Neuronal stem cell (in vitro differentiated cells): ENCODE results near the gene PKP4.
A peak's percentile ranks its signal among the peaks of the same experiment; 100 is the strongest.
"Not testable (repeated sequence)": the region's sequence is repeated elsewhere in the genome, so short reads cannot be mapped to it uniquely, and the experiment has no call there.

Experiments
- DNase-seq: peaks from one replicate; pipeline ENCODE4 v3.0.0-alpha.2; 2013; ENCODE audit warnings: low spot score
- H2AFZ ChIP-seq: one replicate; pipeline ENCODE4 v1.6.1; 2013; ENCODE audit warnings: mild to moderate bottlenecking, low read length, inconsistent platforms
- H2AK5ac ChIP-seq: 2 replicates; pipeline ENCODE4 v1.6.1; 2013; ENCODE audit warnings: low read depth, mild to moderate bottlenecking, inconsistent platforms, low read length, moderate library complexity, mixed read lengths
- H2BK120ac ChIP-seq: 2 replicates; pipeline ENCODE4 v1.6.1; 2013; ENCODE audit warnings: low read depth, mild to moderate bottlenecking, inconsistent platforms, low read length, moderate library complexity, mixed read lengths
- H2BK12ac ChIP-seq: one replicate; pipeline ENCODE4 v1.6.1; 2013; ENCODE audit warnings: low read length, inconsistent platforms
- H2BK15ac ChIP-seq: 2 replicates; pipeline ENCODE4 v1.6.1; 2013; ENCODE audit warnings: mild to moderate bottlenecking, low read length, inconsistent platforms, mixed read lengths
- H2BK5ac ChIP-seq: one replicate; pipeline ENCODE4 v1.6.1; 2013; ENCODE audit warnings: inconsistent platforms, mild to moderate bottlenecking, low read length, moderate library complexity
- H3K14ac ChIP-seq: one replicate; pipeline ENCODE4 v1.6.1; 2013; ENCODE audit warnings: low read length, inconsistent platforms
- H3K18ac ChIP-seq: 2 replicates; pipeline ENCODE4 v1.6.1; 2013; ENCODE audit warnings: low read length, inconsistent platforms
- H3K23ac ChIP-seq: 2 replicates; pipeline ENCODE4 v1.6.1; 2013; ENCODE audit warnings: low read depth, mild to moderate bottlenecking, mixed read lengths, low read length, inconsistent platforms; ENCODE audit not compliant: poor library complexity
- H3K27ac ChIP-seq: replicated peaks from 3 replicates; pipeline ENCODE4 v1.5.1; 2013; ENCODE audit warnings: low read length, inconsistent platforms
- H3K27me3 ChIP-seq, 3 experiments: 2 replicates each; pipeline ENCODE4 v1.6.1; 2013; ENCODE audit warnings: low read length in 3 of 3, mild to moderate bottlenecking in 2 of 3, inconsistent platforms in 1 of 3, low read depth in 1 of 3, mixed read lengths in 1 of 3, moderate library complexity in 1 of 3; ENCODE audit not compliant: control insufficient read depth in 3 of 3, insufficient read depth in 3 of 3
- H3K36me3 ChIP-seq, 2 donors: replicated peaks in 1 of 2; 2 replicates each; pipeline ENCODE4 v1.6.1; 2013; ENCODE audit warnings: low read length in 2 of 2; ENCODE audit not compliant: control insufficient read depth in 2 of 2, insufficient read depth in 2 of 2
- H3K4ac ChIP-seq: 2 replicates; pipeline ENCODE4 v1.6.1; 2013; ENCODE audit warnings: inconsistent platforms, mild to moderate bottlenecking, low read length, moderate library complexity
- H3K4me1 ChIP-seq, 2 donors: 1 replicate in 1 of 2; 2 replicates in 1 of 2; pipeline ENCODE4 v1.6.1; 2013; ENCODE audit warnings: low read length in 2 of 2, low read depth in 1 of 2; ENCODE audit not compliant: control insufficient read depth in 2 of 2, insufficient read depth in 1 of 2
- H3K4me2 ChIP-seq: one replicate; pipeline ENCODE4 v1.6.1; 2013; ENCODE audit warnings: mild to moderate bottlenecking, low read length, inconsistent platforms; ENCODE audit not compliant: insufficient read depth, poor library complexity, severe bottlenecking
- H3K4me3 ChIP-seq, 2 donors: 2 replicates each; pipeline ENCODE4 v1.5.1; 2013; ENCODE audit warnings: low read length in 2 of 2, mild to moderate bottlenecking in 2 of 2, inconsistent platforms in 1 of 2, moderate library complexity in 1 of 2
- H3K79me1 ChIP-seq: one replicate; pipeline ENCODE4 v1.6.1; 2013; ENCODE audit warnings: low read depth, mild to moderate bottlenecking, inconsistent platforms, low read length, moderate library complexity
- H3K9ac ChIP-seq: one replicate; pipeline ENCODE4 v1.6.1; 2013; ENCODE audit warnings: mild to moderate bottlenecking, low read depth, low read length, inconsistent platforms; ENCODE audit not compliant: poor library complexity
- H3K9me3 ChIP-seq, 2 donors: replicated peaks in 1 of 2; 2 replicates each; pipeline versions ENCODE3 to v1.6.1; 2013; ENCODE audit warnings: low read length in 2 of 2, mild to moderate bottlenecking in 2 of 2, inconsistent platforms in 1 of 2, low read depth in 1 of 2, mixed read lengths in 1 of 2, moderate library complexity in 1 of 2; ENCODE audit not compliant: control insufficient read depth in 2 of 2, insufficient read depth in 1 of 2
- H4K8ac ChIP-seq: one replicate; pipeline ENCODE4 v1.6.1; 2013; ENCODE audit warnings: low read depth, mild to moderate bottlenecking, inconsistent platforms, low read length, moderate library complexity
- H4K91ac ChIP-seq: one replicate; pipeline ENCODE4 v1.6.1; 2013; ENCODE audit warnings: low read length, low read depth, mild to moderate bottlenecking, inconsistent platforms; ENCODE audit not compliant: poor library complexity
- WGBS, 2 donors: extraction: QIAGEN DNeasy Blood & Tissue Kit; methylation state at CpG; one replicate each; pipeline ENCODE4 v1.1.7; 2013; ENCODE audit warnings: missing lambda C conversion rate in 2 of 2, mixed read lengths in 1 of 2; ENCODE audit not compliant: insufficient read length in 2 of 2, insufficient replicate concordance in 1 of 2; ENCODE audit errors: extremely low coverage in 2 of 2; 5-methylcytosine and 5-hydroxymethylcytosine counted together

Gene PKP4

GRCh38 chr2:158699323-158699722 lies 242.6 kb downstream of the PKP4 start:
- Histone ChIP-seq H4K91ac (no peak overlapping the region), H2BK15ac (no peak overlapping the region), H2BK120ac (no peak overlapping the region), H3K27me3 (no peaks in the 10 kb centered on the region), H3K4me2 (no peak overlapping the region), H3K4ac (no peak overlapping the region), H3K4me1 (peaks cover 0 to 1% of the 10 kb centered on the region in 2 donors), H3K18ac (no peak overlapping the region), H2AK5ac (no peak overlapping the region), H4K8ac (no peak overlapping the region), H2BK12ac (no peak overlapping the region), H3K27ac (no peak overlapping the region), H3K79me1 (no peaks in the 10 kb centered on the region), H3K4me3 (no peak overlapping the region), H3K14ac (no peak overlapping the region), H2BK5ac (no peak overlapping the region), H3K9ac (no peak overlapping the region), H3K9me3 (no peaks in the 10 kb centered on the region), H2AFZ (no peak overlapping the region), H3K23ac (no peak overlapping the region), H3K36me3 (no peaks in the 10 kb centered on the region)
- no CpG with 5 or more reads among the region's 6 CpGs for WGBS, 2 donors
- no peak for DNase-seq

DNA sequence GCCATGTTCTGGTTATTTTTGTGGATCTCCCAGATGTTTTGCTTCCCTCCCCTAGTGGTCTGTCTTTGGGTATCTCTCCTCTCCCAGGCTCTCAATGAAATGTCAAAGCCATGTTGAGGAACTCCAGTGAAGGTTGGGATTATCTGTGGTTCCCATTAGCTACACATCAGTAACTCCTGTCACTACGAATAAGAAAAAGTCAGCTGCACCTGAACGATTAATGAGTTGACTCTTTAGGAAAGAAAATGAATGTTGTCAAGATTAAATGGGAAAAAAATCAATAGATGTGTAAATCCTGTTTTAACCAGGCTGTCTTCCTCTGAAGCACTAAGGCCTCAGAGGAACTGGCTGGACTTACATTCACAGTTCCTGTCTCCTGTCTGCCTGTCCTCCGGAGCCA lies 244.3 kb downstream of the PKP4 start:
- Histone ChIP-seq H3K23ac (no peak overlapping the region), H2AFZ (no peak overlapping the region), H3K79me1 (no peaks in the 10 kb centered on the region), H3K4ac (no peak overlapping the region), H3K27ac (no peak overlapping the region), H4K8ac (no peak overlapping the region), H3K4me2 (no peak overlapping the region), H3K9ac (no peak overlapping the region), H2BK5ac (no peak overlapping the region), H2AK5ac (no peak overlapping the region), H3K4me1 (peaks cover 0 to 1% of the 10 kb centered on the region in 2 donors), H3K18ac (no peak overlapping the region), H3K4me3 (no peak overlapping the region), H2BK12ac (no peak overlapping the region), H3K9me3 (no peaks in the 10 kb centered on the region), H3K36me3 (no peaks in the 10 kb centered on the region), H2BK15ac (no peak overlapping the region), H4K91ac (no peak overlapping the region), H3K27me3 (peaks cover 0 to 3% (median 0%) of the 10 kb centered on the region in 3 experiments), H3K14ac (no peak overlapping the region), H2BK120ac (no peak overlapping the region)
- no CpG with 5 or more reads among the region's 3 CpGs for WGBS, 2 donors
- no peak for DNase-seq

DNA sequence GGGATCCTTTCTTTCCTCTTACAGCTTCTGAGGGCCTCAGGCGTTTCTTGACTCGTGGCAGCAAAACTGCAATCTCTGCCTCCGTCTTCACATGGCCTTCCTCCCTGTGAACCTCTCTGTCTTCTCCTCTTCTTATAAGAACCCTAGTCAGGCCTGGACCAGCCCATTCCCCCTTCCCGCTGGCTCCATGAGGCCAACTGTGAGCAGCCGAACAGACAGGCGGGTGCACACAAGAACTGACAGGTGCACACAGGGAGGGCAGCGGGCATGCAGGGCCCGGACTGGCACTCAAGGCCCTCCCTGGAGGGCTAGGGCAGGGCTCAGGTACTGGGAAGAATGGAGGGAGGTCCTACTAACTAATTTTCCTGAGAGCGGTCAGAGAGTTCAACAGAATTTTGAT lies 246.0 kb downstream of the PKP4 start:
- Histone ChIP-seq H2BK12ac (no peak overlapping the region), H2BK5ac (no peak overlapping the region), H3K4ac (no peak overlapping the region), H3K23ac (no peak overlapping the region), H4K91ac (no peak overlapping the region), H2BK120ac (no peak overlapping the region), H3K14ac (no peak overlapping the region), H3K4me1 (peaks cover 0 to 1% of the 10 kb centered on the region in 2 donors), H2BK15ac (no peak overlapping the region), H3K27me3 (peaks cover 0 to 3% (median 0%) of the 10 kb centered on the region in 3 experiments), H3K9ac (no peak overlapping the region), H3K9me3 (no peaks in the 10 kb centered on the region), H2AFZ (no peak overlapping the region), H3K79me1 (no peaks in the 10 kb centered on the region), H3K27ac (no peak overlapping the region), H4K8ac (no peak overlapping the region), H3K18ac (no peak overlapping the region), H2AK5ac (no peak overlapping the region), H3K4me2 (no peak overlapping the region), H3K36me3 (no peaks in the 10 kb centered on the region), H3K4me3 (peak overlapping the region in 1 of 2 donors; percentile 48)
- no CpG with 5 or more reads among the region's 9 CpGs for WGBS, 2 donors
- no peak for DNase-seq

DNA sequence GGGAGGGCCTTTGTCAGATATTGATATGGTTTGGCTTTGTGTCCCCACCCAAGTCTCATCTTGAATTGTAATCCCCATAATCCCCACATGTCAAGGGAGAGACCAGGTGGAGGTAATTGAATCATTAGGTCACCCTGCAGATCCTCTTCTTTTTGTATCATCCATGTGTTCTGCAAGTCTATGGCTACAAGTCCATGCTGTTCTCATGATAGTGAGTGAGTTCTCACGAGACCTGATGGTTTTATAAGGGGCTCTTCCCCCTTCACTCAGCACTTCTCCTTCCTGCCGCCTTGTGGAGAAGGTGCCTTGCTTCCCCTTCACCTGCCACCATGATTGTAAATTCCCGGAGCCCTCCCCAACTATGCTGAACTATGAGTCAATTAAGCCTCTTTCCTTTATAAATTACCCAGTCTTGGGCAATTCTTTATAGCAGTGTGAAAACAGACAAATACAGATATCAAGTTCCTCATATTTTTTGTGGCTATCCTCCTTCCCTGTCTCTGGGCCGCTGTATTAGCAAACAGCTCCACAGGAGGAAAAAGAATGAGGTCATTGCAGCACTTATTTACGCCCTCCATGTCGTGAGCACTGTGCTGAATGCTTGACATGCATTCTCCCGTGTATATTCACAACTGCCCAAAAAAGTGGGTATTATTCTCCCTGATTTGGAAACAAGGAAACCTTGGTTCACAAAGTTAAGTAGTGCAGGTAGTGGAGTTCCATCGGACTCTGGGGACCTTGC lies 248.1 kb downstream of the PKP4 start:
- not testable (repeated sequence) for H3K4me3 ChIP-seq, H3K9me3 ChIP-seq, H3K14ac ChIP-seq, H3K18ac ChIP-seq, H2BK12ac ChIP-seq, H4K8ac ChIP-seq, H2AK5ac ChIP-seq, H3K23ac ChIP-seq, H3K79me1 ChIP-seq, H2BK120ac ChIP-seq, H3K36me3 ChIP-seq, H2AFZ ChIP-seq, H3K4me1 ChIP-seq, H3K4me2 ChIP-seq, H3K9ac ChIP-seq, H3K27me3 ChIP-seq, H2BK5ac ChIP-seq, DNase-seq, H3K27ac ChIP-seq, H3K4ac ChIP-seq, H2BK15ac ChIP-seq, H4K91ac ChIP-seq
- no CpG with 5 or more reads among the region's 8 CpGs for WGBS, 2 donors
